Epidermal melanocyte (primary cell): Measurements from ENCODE around the gene SRXN1.

Experiments
- DNase-seq: peaks from one replicate; pipeline ENCODE4 v3.0.0; 2011; ENCODE audit warnings: low spot score; ENCODE audit not compliant: insufficient read length

The SRXN1 gene

GRCh38 chr20:607476-607875 lies 45.5 kb downstream of the SRXN1 start:
- DNase-seq, result no peak

GRCh38 chr20:605237-605636 lies 47.8 kb downstream of the SRXN1 start:
- no peak for DNase-seq

- no peak for DNase-seq
These were observed 49.8 kb downstream of the SRXN1 start for GRCh38 chr20:603116-603640.

GRCh38 chr20:602111-602970 lies 50.7 kb downstream of the SRXN1 start:
- DNase-seq, result no peak

- no peak for DNase-seq
These were observed 52.3 kb downstream of the SRXN1 start for GRCh38 chr20:600736-601135.

- no peak for DNase-seq
These were observed 52.9 kb downstream of the SRXN1 start for GRCh38 chr20:600141-600540.

- no peak for DNase-seq
These were observed 54.7 kb downstream of the SRXN1 start for GRCh38 chr20:598133-598850.

GRCh38 chr20:597560-597959 lies 55.4 kb downstream of the SRXN1 start:
- no peak for DNase-seq
